Left renal pelvis (tissue), 4 donors: ENCODE data around the gene ZNF559. TPM values are rescaled to one million over a fixed set of nuclear protein-coding genes. Genes with fewer than 3 reads are reported as not detected.

Experiments used
- DNase-seq, 4 donors: peaks; one replicate each; pipeline ENCODE4 v3.0.0-alpha.2; 2013; ENCODE audit warnings: low read depth in 4 of 4, low spot score in 3 of 4
- polyA plus RNA-seq, 4 donors: library from polyadenylated mRNA; unstranded; fragments of 120-200 nt; gene quantifications; one replicate each; pipeline ENCODE4 v1.2.1, GENCODE V29; 2013; ENCODE audit not compliant: insufficient read length in 4 of 4

ZNF559 gene
- polyA plus RNA-seq, 4 donors = 60.9 to 72.3 (median 70.1) TPM

DNA sequence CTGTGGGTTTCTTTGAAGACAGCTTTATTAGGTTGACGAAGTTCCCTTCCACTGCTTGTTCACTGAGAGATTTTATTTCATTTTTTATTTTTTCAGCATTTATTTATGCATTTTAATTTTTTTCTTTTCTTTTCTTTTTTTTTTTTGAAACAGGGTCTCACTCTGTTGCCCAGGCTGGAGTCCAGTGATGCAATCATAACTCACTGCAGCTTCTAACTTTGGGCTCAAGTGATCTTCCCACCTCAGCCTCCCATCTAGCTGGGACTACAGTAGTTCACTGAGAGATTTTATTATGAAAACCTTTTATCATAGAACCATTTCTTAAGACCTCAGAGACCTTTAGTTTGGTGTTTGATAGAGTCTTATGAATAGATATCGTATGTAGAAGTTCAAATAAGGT is 28.5 kb downstream of the ZNF559 start:
- no peak for DNase-seq

DNA sequence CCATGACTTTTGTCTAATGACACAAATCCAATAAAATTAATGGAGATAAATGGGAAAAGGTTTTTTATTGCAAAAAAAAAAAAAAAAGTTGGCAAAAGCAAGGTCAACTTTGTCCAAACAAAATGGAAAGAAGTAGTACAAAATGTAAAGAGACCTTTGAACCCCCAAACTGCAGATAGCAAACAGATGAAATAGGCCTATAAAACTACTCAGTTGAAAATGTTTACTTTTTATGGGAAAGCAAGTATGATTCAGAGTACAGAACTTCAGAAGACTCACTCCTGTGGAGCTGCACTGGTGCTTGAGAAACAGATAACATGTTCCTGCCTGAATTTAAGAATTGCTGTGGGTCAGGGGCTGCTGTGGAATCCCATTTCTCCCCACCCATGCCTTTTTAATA is 29.0 kb downstream of the ZNF559 start:
- DNase-seq = no peak

DNA sequence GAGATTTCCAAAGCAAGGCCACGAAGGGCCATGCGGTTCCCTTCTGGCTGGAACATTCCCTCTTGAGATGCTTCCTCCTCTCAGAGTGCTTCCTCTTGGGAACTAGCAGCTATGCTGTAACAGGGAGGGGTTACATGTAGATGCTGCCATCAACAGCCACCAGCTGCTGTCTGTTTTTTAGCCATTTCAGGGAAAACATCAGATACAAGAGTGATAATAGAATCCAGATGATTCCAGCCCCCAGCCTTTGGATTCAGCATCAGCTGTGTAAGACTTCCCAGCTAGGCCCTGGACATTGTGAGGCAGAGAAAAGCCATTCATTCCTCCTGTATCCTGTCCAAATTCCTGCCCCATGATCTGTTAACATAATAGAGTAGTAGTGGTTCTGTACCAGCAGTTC is 30.7 kb downstream of the ZNF559 start:
- DNase-seq = no peak

DNA sequence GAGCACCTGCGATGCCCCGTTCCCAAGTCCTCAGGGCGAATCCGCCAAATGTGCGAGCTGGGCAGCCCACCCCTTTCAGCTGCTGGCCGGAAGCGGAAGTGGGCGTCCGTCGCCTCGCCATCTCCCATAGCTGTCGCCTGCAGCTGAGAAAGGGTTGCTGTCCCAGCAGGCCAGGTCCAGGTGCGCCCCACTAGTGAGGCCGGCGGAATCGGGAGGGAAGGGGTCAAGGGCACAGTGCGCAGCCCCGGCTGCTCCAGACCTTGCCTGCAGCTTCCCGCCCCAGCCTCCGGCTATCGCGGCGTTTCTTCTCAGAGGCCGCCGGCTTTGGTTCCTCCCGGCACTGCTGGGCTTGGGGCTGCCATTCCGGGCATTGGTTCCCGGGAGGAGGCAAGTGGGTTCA is 38.9 kb downstream of the ZNF559 start, which contains the start of gene ZNF177:
Gene ZNF177 (plus strand): TSS at position 109 of the 400 bp plus-strand sequence. CDS start 15,299 bp downstream, outside the sequence.
- DNase-seq = peak; percentile 18 to 29 (median 26)

DNA sequence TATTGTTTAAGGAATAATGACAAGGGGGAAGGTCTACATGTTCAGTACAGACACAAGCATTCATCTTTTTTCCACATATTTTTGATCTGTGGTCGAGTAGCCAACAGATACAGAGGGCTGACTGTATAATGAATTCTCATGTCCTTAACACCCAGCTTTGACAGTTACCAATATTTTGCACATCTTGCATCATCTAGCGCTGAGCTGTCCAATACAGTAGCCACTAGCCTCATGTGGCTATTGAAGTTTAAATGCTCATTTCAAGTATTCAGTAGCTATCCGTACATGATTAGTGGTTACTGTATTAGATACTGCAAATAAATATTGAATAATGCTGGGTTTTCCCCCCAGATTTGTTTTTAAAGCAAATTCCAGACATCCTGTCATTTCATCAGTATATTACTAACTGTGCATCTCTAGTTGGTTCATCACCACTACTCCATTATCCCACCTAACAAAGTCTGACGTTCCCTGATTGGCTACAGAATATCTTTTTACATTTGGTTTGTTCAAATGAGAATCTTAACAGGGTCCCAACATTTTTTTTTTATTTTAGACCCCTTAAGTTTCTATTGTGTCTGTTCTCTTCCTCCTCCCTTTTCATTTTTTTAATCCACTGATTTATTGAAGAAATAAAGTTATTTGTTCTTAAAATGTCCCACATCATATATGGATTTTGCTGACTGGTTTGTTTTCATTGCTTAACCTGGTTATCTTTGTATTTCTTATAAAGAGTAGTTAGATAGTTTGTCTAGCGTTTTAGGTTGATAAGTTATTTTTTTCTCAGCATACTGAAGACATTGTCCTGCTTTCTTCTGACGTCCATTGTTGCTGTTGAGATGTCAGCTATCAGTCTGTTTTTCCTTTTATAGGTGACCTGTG is 47.0 kb downstream of the ZNF559 start:
- no peak for DNase-seq

DNA sequence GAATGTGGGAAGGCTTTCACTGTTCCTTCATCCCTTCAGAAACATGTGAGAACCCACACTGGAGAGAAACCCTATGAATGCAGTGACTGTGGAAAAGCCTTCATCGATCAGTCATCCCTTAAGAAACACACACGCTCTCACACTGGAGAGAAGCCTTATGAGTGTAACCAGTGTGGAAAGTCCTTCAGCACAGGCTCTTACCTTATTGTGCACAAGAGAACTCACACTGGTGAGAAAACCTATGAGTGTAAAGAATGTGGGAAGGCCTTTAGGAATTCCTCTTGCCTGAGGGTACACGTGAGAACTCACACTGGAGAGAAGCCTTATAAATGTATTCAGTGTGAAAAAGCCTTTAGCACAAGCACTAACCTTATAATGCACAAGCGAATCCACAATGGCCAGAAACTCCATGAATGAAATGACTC is 57.4 kb downstream of the ZNF559 start:
- no peak for DNase-seq

Other genes starting within 250 kb of the ZNF559 start
- gene OR1M1, start 237.1 kb upstream of the ZNF559 start, polyA plus RNA-seq = under 1 TPM in 3 of 4 donors, not detected in 1; 0.05 to 0.09 (median 0.07) TPM
- under 1 TPM in 1 of 4 donors, not detected in 3; 0.05 TPM for gene OR7G2, start 216.7 kb upstream of the ZNF559 start, polyA plus RNA-seq
- gene OR7G1, start 208.4 kb upstream of the ZNF559 start, polyA plus RNA-seq = not detected
- not detected for gene OR7G3, start 197.2 kb upstream of the ZNF559 start, polyA plus RNA-seq
- 10 to 100 TPM; 27.4 to 40.8 (median 38.1) TPM for gene ZNF317, start 183.8 kb upstream of the ZNF559 start, polyA plus RNA-seq
- gene OR7D2, start 145.2 kb upstream of the ZNF559 start, polyA plus RNA-seq = under 1 TPM; 0.05 to 0.13 (median 0.09) TPM
- under 1 TPM in 3 of 4 donors, not detected in 1; 0.03 to 0.04 (median 0.03) TPM for gene OR7D4, start 104.6 kb upstream of the ZNF559 start, polyA plus RNA-seq
- gene OR7E24, start 73.2 kb upstream of the ZNF559 start, polyA plus RNA-seq = not detected
- 1 to 10 TPM; 6.3 to 7.5 (median 7.0) TPM for gene ZNF699, start 14.3 kb upstream of the ZNF559 start, polyA plus RNA-seq
- 10 to 100 TPM; 10.9 to 12.6 (median 11.2) TPM for gene ZNF177, start 38.8 kb downstream of the ZNF559 start, polyA plus RNA-seq
- gene ZNF266, start 111.4 kb downstream of the ZNF559 start, polyA plus RNA-seq = 10 to 100 TPM; 32.7 to 60.9 (median 40.1) TPM
- gene ZNF560, start 174.4 kb downstream of the ZNF559 start, polyA plus RNA-seq = under 1 TPM; 0.26 to 0.90 (median 0.66) TPM
- gene ZNF426, start 214.5 kb downstream of the ZNF559 start, polyA plus RNA-seq = 10 to 100 TPM; 19.6 to 27.5 (median 23.0) TPM